ENCODE data around the gene NCL.

The NCL gene

GRCh38 chr2:231429901-231430300, 34.4 kb downstream of the NCL start:
- H3K36me3 Mint-ChIP-seq (ENCODE audit: low read depth): no peaks in the 10 kb centered on the region
- no peak overlapping the region for H3K4me3 Mint-ChIP-seq
- peaks cover 4% of the 10 kb centered on the region for H3K9me3 Mint-ChIP-seq
- no peak for DNase-seq
- H3K4me1 Mint-ChIP-seq (ENCODE audit: low read depth): peaks cover 31% of the 10 kb centered on the region
- no peaks in the 10 kb centered on the region for H3K27me3 Mint-ChIP-seq
- no peak overlapping the region for H3K27ac Mint-ChIP-seq

DNA sequence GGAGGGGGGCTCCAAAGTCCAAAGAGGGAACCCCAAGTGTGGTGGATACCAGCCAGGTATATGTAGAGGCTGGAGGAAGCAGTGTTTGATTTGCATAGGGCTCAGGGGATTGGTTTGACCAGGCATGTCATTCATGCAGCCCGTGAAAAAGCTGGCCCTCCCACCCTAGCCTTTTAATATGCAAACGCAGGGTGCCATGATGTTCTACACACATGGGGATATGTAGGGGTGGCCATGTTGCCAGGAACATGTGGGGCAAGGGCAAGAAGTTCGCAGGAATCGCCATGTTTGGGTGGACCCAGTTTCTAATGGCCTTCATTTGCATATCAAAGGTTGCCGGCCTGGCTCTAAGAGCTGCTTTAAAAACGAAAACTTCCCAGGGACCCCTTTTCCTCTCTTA, 35.1 kb downstream of the NCL start:
- Mint-ChIP-seq H3K4me3 (no peak overlapping the region), H3K9me3 (peaks cover 4% of the 10 kb centered on the region), H3K27ac (no peak overlapping the region), H3K27me3 (no peaks in the 10 kb centered on the region), H3K36me3 (ENCODE audit: low read depth) (no peaks in the 10 kb centered on the region), H3K4me1 (ENCODE audit: low read depth) (peaks cover 30% of the 10 kb centered on the region)
- DNase-seq: no peak

- no peaks in the 10 kb centered on the region for H3K27me3 Mint-ChIP-seq
- H3K9me3 Mint-ChIP-seq: peaks cover 4% of the 10 kb centered on the region
- H3K36me3 Mint-ChIP-seq (ENCODE audit: low read depth): no peaks in the 10 kb centered on the region
- H3K4me1 Mint-ChIP-seq (ENCODE audit: low read depth): peaks cover 22% of the 10 kb centered on the region
- no peak for DNase-seq
- no peak overlapping the region for H3K27ac Mint-ChIP-seq
- H3K4me3 Mint-ChIP-seq: no peak overlapping the region
Measured at GRCh38 chr2:231427116-231427515, 37.2 kb downstream of the NCL start.

GRCh38 chr2:231425811-231426703, 38.2 kb downstream of the NCL start:
- peaks cover 24% of the 10 kb centered on the region for H3K4me1 Mint-ChIP-seq (ENCODE audit: low read depth)
- peak overlapping the region; percentile 28 for H3K4me3 Mint-ChIP-seq

DNA sequence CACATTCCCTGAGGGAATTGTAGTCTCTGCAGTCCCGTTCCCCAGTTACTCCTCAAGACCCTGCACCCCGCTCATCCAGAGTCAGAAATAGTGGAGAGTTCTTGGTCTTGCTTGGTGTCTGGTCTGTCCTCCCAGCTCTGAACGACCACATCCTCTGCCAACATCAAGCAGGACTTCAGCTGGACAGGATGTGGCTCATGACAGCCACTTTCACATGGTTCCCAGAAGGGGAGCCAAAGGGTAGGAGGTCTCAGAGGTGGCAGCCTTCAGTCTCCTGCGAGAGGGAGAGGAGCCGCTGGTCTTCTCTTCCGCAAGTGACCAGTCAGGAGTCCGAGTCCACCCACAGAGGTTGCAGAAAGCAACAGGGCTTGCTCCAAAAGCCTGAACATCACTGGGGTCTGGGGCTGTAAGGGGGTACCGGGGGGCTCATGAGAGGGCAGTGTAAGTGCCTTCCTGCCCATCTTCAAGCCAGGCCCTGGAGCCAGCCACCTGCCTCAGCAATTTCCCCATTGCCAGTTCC, 38.9 kb downstream of the NCL start:
- H3K27me3 Mint-ChIP-seq: no peaks in the 10 kb centered on the region
- peaks cover 24% of the 10 kb centered on the region for H3K4me1 Mint-ChIP-seq (ENCODE audit: low read depth)
- DNase-seq: no peak
- H3K9me3 Mint-ChIP-seq: no peaks in the 10 kb centered on the region
- H3K36me3 Mint-ChIP-seq (ENCODE audit: low read depth): no peaks in the 10 kb centered on the region
- peak overlapping the region; percentile 85 for H3K27ac Mint-ChIP-seq
- no peak overlapping the region for H3K4me3 Mint-ChIP-seq

More at GRCh38 chr2:231425811-231426703, 38.2 kb downstream of the NCL start:
- Mint-ChIP-seq H3K9me3 (no peaks in the 10 kb centered on the region), H3K36me3 (ENCODE audit: low read depth) (no peaks in the 10 kb centered on the region), H3K27ac (peak overlapping the region; percentile 85), H3K27me3 (no peaks in the 10 kb centered on the region)
- DNase-seq: peak; percentile 72

DNA sequence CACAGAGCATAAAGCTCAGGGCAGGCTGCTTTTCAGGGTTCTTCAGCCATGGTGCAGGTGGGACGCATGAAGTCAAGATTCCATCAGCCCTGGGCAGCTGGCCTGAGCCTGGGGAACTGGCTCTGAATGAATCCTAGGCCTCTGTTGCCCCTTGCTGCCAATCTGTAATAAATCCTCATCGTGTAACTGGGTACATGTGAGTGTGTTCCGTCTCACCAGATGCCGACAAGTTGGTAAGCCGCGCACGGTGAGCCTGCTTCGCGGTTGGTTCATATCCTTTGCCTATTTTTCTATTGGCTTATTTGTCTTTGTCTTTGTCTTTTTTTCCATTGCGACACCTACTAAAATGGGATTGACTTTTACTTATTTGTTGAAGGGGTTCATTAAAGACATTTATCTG, 41.1 kb downstream of the NCL start:
- DNase-seq: no peak
- H3K4me1 Mint-ChIP-seq (ENCODE audit: low read depth): peaks cover 24% of the 10 kb centered on the region
- H3K4me3 Mint-ChIP-seq: no peak overlapping the region
- H3K9me3 Mint-ChIP-seq: no peaks in the 10 kb centered on the region
- H3K27me3 Mint-ChIP-seq: peaks cover 4% of the 10 kb centered on the region
- H3K36me3 Mint-ChIP-seq (ENCODE audit: low read depth): no peaks in the 10 kb centered on the region
- H3K27ac Mint-ChIP-seq: no peak overlapping the region

DNA sequence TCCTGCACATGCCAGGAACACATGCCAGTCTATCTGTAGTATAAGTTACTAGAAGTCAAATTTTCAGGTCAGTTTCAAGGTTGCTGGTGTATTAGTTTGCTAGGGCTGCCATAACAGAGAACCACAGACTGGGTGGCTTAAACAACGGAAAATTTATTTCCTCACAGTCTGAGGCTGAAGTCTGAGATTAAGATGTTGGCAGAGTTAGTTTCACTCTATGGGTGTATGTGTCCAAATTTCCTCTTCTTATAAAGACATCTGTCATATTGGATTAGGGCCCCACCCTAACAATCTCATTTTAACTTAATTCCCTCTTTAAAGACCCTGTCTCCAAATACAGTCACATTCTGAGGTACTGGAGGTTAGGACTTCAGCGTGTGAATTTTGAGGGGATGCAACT, 42.2 kb downstream of the NCL start:
- no peak for DNase-seq
- H3K27ac Mint-ChIP-seq: no peak overlapping the region
- H3K4me1 Mint-ChIP-seq (ENCODE audit: low read depth): peaks cover 21% of the 10 kb centered on the region
- no peaks in the 10 kb centered on the region for H3K36me3 Mint-ChIP-seq (ENCODE audit: low read depth)
- H3K9me3 Mint-ChIP-seq: no peaks in the 10 kb centered on the region
- peaks cover 4% of the 10 kb centered on the region for H3K27me3 Mint-ChIP-seq
- H3K4me3 Mint-ChIP-seq: no peak overlapping the region

DNA sequence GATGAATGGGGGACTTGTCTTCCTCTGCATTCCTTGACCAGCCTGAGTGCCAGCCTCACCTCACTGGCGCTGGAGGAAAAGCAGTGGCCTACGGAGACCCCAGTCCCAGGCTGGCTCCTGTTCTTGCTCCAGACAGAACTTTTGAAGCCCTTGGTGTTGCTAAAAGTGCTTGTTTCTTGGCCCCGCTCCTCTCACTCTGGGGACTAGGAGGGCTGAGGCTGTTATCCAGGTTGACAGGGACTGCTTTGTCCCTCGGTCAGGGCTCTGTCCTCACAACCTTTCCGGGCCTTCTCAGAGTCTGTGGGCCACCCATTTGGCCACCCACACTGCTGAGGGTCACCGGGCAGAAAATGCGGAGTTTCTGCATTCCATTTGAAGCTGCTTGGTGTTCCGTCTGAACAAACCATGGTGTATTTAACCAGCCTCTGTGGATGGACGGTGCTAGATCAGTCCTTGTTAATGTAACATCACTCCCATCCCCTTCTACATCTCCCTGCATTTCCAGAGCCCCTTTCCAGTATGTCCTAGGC, 43.2 kb downstream of the NCL start:
- Mint-ChIP-seq H3K4me1 (ENCODE audit: low read depth) (peaks cover 12% of the 10 kb centered on the region), H3K27ac (no peak overlapping the region), H3K27me3 (peaks cover 4% of the 10 kb centered on the region), H3K36me3 (ENCODE audit: low read depth) (no peaks in the 10 kb centered on the region), H3K4me3 (no peak overlapping the region), H3K9me3 (no peaks in the 10 kb centered on the region)
- DNase-seq: no peak

- Mint-ChIP-seq H3K9me3 (no peaks in the 10 kb centered on the region), H3K27ac (no peak overlapping the region), H3K27me3 (peaks cover 22% of the 10 kb centered on the region), H3K36me3 (ENCODE audit: low read depth) (no peaks in the 10 kb centered on the region), H3K4me1 (ENCODE audit: low read depth) (peaks cover 4% of the 10 kb centered on the region), H3K4me3 (no peak overlapping the region)
- no peak for DNase-seq
Measured at GRCh38 chr2:231418820-231419640, 45.3 kb downstream of the NCL start.

GRCh38 chr2:231415029-231415428, 49.3 kb downstream of the NCL start:
- H3K4me1 Mint-ChIP-seq (ENCODE audit: low read depth): peaks cover 11% of the 10 kb centered on the region
- no peaks in the 10 kb centered on the region for H3K36me3 Mint-ChIP-seq (ENCODE audit: low read depth)
- no peak overlapping the region for H3K4me3 Mint-ChIP-seq
- H3K9me3 Mint-ChIP-seq: peaks cover 6% of the 10 kb centered on the region
- DNase-seq: no peak
- H3K27ac Mint-ChIP-seq: no peak overlapping the region
- H3K27me3 Mint-ChIP-seq: peaks cover 50% of the 10 kb centered on the region

DNA sequence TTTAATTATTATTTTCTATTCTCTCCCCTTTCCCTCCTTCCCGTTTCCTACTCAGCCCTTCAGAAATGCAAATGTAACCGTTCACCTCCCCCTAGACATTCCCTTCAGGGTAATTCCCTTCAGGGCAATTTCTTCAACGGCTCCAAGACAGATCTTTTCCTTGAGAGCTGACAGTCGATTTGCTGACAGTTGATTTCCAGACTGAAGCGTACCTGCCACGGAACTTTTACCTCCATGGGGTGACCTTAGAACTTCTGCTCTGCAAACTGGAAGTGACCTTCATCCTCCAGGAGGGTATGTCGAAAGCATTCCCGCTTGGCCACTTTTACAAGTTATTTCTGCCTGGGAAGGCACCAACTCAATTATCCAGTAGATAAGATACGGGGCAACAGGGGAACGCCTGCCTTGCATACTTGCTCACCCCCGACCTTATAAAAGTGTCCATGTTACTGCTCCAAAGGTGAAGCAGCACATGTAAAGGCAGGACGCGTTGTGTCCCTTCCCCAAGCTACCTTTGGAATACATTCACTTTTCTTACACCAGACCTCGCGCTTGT, 50.3 kb downstream of the NCL start:
- H3K4me3 Mint-ChIP-seq: no peak overlapping the region

GRCh38 chr2:231413456-231413855, 50.8 kb downstream of the NCL start:
- DNase-seq: no peak
- H3K9me3 Mint-ChIP-seq: peaks cover 6% of the 10 kb centered on the region
- H3K27ac Mint-ChIP-seq: no peak overlapping the region
- no peaks in the 10 kb centered on the region for H3K36me3 Mint-ChIP-seq (ENCODE audit: low read depth)
- H3K4me3 Mint-ChIP-seq: no peak overlapping the region
- peaks cover 11% of the 10 kb centered on the region for H3K4me1 Mint-ChIP-seq (ENCODE audit: low read depth)
- H3K27me3 Mint-ChIP-seq: peaks cover 54% of the 10 kb centered on the region

More for the DNA sequence above, 50.3 kb downstream of the NCL start:
- Mint-ChIP-seq H3K9me3 (peaks cover 6% of the 10 kb centered on the region), H3K4me1 (ENCODE audit: low read depth) (peaks cover 11% of the 10 kb centered on the region), H3K27ac (no peak overlapping the region), H3K27me3 (peaks cover 53% of the 10 kb centered on the region), H3K36me3 (ENCODE audit: low read depth) (no peaks in the 10 kb centered on the region)
- DNase-seq: no peak

- Mint-ChIP-seq H3K27ac (no peak overlapping the region), H3K9me3 (peaks cover 6% of the 10 kb centered on the region), H3K4me1 (ENCODE audit: low read depth) (peaks cover 11% of the 10 kb centered on the region), H3K36me3 (ENCODE audit: low read depth) (no peaks in the 10 kb centered on the region), H3K27me3 (peaks cover 52% of the 10 kb centered on the region), H3K4me3 (peak overlapping the region; percentile 11)
- no peak for DNase-seq
Measured at GRCh38 chr2:231412618-231412963, 51.7 kb downstream of the NCL start.

GRCh38 chr2:231411831-231412617, 52.3 kb downstream of the NCL start:
- Mint-ChIP-seq H3K9me3 (peaks cover 6% of the 10 kb centered on the region), H3K36me3 (ENCODE audit: low read depth) (no peaks in the 10 kb centered on the region), H3K27me3 (peaks cover 52% of the 10 kb centered on the region), H3K4me1 (ENCODE audit: low read depth) (peaks cover 12% of the 10 kb centered on the region), H3K27ac (no peak overlapping the region), H3K4me3 (peak overlapping the region; percentile 48)
- DNase-seq: peak; percentile 87
